HEK293T (cell line): Measurements from ENCODE around the gene MPRIP.

Experiments used
- CTCF ChIA-PET: fragments of 350-600 bp; formaldehyde crosslinking; extraction: SDS; loops from one replicate; lab custom pipeline; 2021; ENCODE audit warnings: antibody characterized with exemption, inconsistent platforms; lab: Yijun Ruan, JAX
- POLR2A ChIA-PET: fragments of 350-600 bp; formaldehyde crosslinking; extraction: SDS; loops from one replicate; lab custom pipeline; 2020; ENCODE audit warnings: antibody characterized with exemption, inconsistent platforms; lab: Yijun Ruan, JAX
- DNase-seq: peaks from one replicate; pipeline ENCODE4 v3.0.0; 2012; ENCODE audit warnings: mixed read lengths; ENCODE audit errors: extremely low spot score
- ARNT ChIP-seq: fragments of 450-650 bp; IDR thresholded peaks from 2 replicates; pipeline ENCODE4 v1.6.1; 2017; ENCODE audit warnings: mild to moderate bottlenecking
- BHLHE40 ChIP-seq: fragments of 450-650 bp; IDR thresholded peaks from 2 replicates; pipeline ENCODE4 v1.6.1; 2016; ENCODE audit warnings: mild to moderate bottlenecking, moderate library complexity, borderline replicate concordance
- CTBP1 ChIP-seq: fragments of 450-650 bp; IDR thresholded peaks from 2 replicates; pipeline ENCODE4 v1.6.1; 2016; ENCODE audit warnings: borderline replicate concordance
- ELF4 ChIP-seq: fragments of 450-650 bp; IDR thresholded peaks from 2 replicates; pipeline ENCODE4 v1.6.1; 2017; ENCODE audit warnings: antibody characterized with exemption
- FOXA1 ChIP-seq: fragments of 450-650 bp; IDR thresholded peaks from 2 replicates; pipeline ENCODE4 v1.6.1; 2016; ENCODE audit warnings: mild to moderate bottlenecking
- FOXK2 ChIP-seq: fragments of 450-650 bp; IDR thresholded peaks from 2 replicates; pipeline ENCODE4 v1.6.1; 2016; ENCODE audit warnings: mild to moderate bottlenecking
- FOXM1 ChIP-seq: fragments of 450-650 bp; IDR thresholded peaks from 2 replicates; pipeline ENCODE4 v1.6.1; 2017; ENCODE audit warnings: mild to moderate bottlenecking, borderline replicate concordance
- HDGF ChIP-seq: fragments of 450-650 bp; IDR thresholded peaks from 2 replicates; pipeline ENCODE4 v1.6.1; 2017; ENCODE audit warnings: antibody characterized with exemption, borderline replicate concordance
- L3MBTL2 ChIP-seq: fragments of 450-650 bp; conservative IDR thresholded peaks from 2 replicates; pipeline ENCODE4 v1.6.1; 2016; ENCODE audit warnings: mild to moderate bottlenecking
- LEF1 ChIP-seq: fragments of 450-650 bp; IDR thresholded peaks from 2 replicates; pipeline ENCODE4 v1.6.1; 2017; ENCODE audit warnings: mild to moderate bottlenecking, borderline replicate concordance
- NFRKB ChIP-seq: fragments of 450-650 bp; IDR thresholded peaks from 2 replicates; pipeline ENCODE4 v1.6.1; 2016; ENCODE audit warnings: mild to moderate bottlenecking, moderate library complexity
- SP1 ChIP-seq: fragments of 450-650 bp; IDR thresholded peaks from 2 replicates; pipeline ENCODE4 v1.6.1; 2017
- SUZ12 ChIP-seq: fragments of 450-650 bp; IDR thresholded peaks from 2 replicates; pipeline ENCODE4 v1.6.1; 2016; ENCODE audit warnings: mild to moderate bottlenecking
- TARDBP ChIP-seq: fragments of 450-650 bp; IDR thresholded peaks from 2 replicates; pipeline ENCODE4 v1.6.1; 2016
- ZNF384 ChIP-seq: fragments of 450-650 bp; IDR thresholded peaks from 2 replicates; pipeline ENCODE4 v1.6.1; 2016
- TF ChIP-seq, protein P1 (sequence below): fragments of 450-650 bp; IDR thresholded peaks from 2 replicates; pipeline ENCODE4 v1.6.1; 2016

Gene MPRIP

DNA sequence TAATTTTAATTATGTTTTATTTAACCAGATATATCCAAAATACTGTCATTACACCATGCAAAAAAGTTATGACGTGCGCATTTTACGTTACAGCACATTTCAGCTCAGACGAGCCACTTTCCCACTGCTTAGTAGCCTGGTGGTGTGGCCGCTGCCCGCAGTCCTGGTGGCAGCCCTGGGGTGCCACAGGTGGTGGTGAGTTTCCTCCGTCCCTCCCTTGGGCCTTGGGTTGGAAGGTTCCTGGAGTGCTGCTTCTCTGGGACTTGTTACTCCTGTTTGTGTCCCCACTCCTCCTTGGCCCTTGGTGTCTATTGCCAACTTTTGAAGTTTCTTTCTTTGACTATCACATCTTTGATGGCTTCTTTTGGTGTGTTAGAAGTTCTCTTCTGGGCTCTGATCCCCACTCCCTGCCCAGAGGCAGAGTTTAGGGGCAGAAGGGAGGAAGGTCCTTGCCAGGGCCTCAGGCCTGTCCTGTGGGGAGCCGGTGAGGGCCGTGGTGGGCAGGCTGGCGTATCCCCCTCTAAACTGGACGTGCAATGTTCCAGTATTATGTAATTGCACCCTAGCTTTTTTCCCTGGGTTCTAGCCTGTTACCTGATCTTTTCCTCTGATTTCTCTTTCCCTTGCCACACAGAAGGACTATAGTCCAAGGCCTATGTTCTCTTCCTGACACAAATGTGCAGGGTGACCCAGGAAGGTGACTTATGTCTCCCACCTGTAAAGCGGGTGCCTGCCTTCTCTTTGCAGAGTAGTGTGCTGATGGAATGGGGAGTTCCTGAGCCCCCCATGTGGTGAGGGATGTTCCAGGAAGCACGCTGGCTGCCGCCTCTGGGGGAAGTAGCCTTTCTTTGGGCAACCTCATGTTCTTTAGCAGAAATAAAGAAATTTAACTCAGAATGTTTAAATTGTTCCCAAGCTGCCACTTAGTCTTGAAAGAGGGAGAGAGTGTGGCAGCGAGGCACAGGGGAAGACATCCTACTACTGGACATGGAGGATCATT is 8.4 kb downstream of the MPRIP start:
- POLR2A ChIA-PET: interaction anchor here (0.6 kb wide), 1 partner anchor 17 kb away, joined by 4 read pairs; no protein-coding TSS in a partner anchor
- CTCF ChIA-PET: interaction anchor here (1.0 kb wide), 1 partner anchor 59 kb away, joined by 3 read pairs; no protein-coding TSS in a partner anchor
- DNase-seq: no peak
- TF ChIP-seq SP1 (no peak), CTBP1 (no peak), HDGF (no peak), FOXA1 (no peak), ARNT (no peak), BHLHE40 (no peak), FOXK2 (no peak), ELF4 (no peak)
- TF ChIP-seq, protein P1, sequence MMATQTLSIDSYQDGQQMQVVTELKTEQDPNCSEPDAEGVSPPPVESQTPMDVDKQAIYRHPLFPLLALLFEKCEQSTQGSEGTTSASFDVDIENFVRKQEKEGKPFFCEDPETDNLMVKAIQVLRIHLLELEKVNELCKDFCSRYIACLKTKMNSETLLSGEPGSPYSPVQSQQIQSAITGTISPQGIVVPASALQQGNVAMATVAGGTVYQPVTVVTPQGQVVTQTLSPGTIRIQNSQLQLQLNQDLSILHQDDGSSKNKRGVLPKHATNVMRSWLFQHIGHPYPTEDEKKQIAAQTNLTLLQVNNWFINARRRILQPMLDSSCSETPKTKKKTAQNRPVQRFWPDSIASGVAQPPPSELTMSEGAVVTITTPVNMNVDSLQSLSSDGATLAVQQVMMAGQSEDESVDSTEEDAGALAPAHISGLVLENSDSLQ: no peak

DNA sequence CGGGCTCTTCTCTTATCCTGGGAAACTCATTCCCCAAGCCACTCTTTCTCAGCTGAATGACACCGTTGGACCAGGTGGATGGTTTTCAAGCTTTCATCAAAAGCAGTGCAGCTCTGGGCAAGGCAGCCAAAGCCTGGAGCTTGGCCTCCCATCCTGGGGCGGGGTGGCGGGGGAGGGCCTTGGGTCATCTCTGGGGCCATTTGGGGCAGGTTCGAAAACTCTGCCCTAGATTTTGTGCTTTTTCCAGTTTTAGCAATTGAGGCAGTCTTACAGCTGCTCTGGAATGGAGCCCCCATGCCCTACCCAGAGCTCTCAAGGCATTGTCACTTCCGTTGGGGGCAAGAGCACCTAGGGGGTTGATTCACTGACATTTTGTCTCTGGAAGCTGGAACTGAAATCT is 9.1 kb downstream of the MPRIP start:
- ChIA-PET CTCF (no interaction called here), POLR2A (interaction anchor here (1.2 kb wide), 1 partner anchor 10 kb away, joined by 5 read pairs; no protein-coding TSS in a partner anchor)
- TF ChIP-seq FOXK2: no peak
- no peak for TF ChIP-seq FOXA1
- no peak for TF ChIP-seq FOXM1
- no peak for TF ChIP-seq LEF1
- no peak for TF ChIP-seq HDGF
- no peak for TF ChIP-seq ZNF384
- no peak for TF ChIP-seq L3MBTL2
- no peak for TF ChIP-seq SUZ12
- TF ChIP-seq ARNT: no peak
- no peak for TF ChIP-seq ELF4
- no peak for TF ChIP-seq TARDBP
- TF ChIP-seq CTBP1: no peak
- no peak for TF ChIP-seq NFRKB
- TF ChIP-seq SP1: no peak
- TF ChIP-seq, protein P1: no peak
- no peak for TF ChIP-seq BHLHE40
- no peak for DNase-seq

DNA sequence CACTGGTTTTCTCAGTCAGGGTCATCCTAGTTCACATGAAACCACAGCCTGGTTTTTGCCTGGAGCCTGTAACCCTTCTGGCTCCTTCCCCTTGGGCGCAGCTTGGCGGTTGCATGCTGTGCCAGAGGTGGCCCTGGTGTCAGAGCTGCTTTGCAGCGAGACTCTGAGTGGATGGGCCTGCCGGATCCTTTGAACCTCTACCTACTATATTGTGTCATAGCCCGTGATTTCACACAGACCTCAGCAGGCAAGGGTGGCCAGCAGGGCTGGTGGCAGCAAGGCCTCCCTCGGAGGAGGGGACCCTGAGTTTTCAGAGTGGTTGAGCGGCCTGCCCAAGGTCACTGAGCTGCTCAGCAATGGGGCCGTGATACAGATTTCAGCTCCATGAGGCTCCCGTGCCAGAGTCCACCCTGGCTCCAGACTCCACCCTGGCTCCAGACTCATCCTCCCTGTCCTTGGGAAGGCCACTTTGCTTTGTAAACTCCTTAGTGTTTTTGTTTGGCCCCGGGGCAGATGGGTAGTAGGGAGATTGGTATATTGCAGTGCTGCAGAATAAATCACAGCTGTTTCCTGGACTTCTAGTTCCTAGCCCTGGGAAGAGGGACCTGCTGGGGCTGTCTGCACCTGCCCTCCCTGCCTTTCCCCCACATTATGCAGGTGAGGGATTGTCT is 9.7 kb downstream of the MPRIP start:
- no peak for DNase-seq
- ChIA-PET POLR2A (interaction anchor here (0.6 to 1.2 kb wide), 2 partner anchors 11 to 1131 kb away, joined by 3 to 5 read pairs; partner anchors contain the start of gene ALKBH5), CTCF (no interaction called here)
- TF ChIP-seq, protein P1: no peak
- no peak for TF ChIP-seq SUZ12
- TF ChIP-seq TARDBP: no peak
- TF ChIP-seq ZNF384: no peak
- TF ChIP-seq CTBP1: no peak
- no peak for TF ChIP-seq L3MBTL2
- TF ChIP-seq LEF1: no peak
- no peak for TF ChIP-seq ARNT
- no peak for TF ChIP-seq SP1
- no peak for TF ChIP-seq HDGF
- TF ChIP-seq BHLHE40: no peak

DNA sequence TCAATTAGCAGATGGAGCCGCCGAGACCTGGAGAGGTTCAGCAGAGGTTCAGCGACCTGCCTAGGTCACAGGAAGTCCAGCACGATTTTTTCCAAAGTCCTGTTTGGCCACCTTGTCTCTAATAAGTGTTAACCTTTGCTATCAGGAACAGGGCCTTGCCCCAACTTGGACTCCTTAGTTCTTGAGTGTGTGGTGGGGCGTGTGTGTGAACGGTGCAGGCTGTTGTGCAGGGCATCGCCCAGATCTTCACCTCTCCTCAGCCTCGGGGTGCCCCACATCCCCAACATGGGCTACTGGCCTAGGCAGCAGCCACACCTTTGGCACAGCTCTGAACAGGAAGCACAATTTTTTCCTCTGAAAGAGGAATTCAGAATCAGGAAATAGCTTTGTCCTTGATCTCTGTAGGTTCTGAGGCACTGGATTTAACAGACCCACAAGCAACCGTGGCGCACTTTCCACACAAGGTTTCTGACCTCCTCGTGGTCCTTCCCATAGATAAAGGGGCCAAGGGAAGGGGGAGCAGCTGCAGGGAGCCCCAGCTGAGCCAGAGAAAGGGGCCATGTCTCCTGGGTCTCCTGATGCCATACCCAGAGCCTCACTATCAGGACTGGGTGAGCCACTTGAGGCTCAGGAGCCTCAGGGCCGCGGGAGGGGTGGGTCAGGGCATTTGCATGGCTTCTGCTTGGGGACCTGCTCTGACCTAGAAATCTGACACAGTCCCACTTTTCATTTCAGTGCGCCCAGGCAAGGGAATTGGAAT is 10.4 kb downstream of the MPRIP start:
- DNase-seq: no peak
- POLR2A ChIA-PET: interaction anchor here (0.6 to 1.9 kb wide), 3 partner anchors 10 to 1131 kb away, joined by 3 to 7 read pairs (median 5); partner anchors contain the start of genes ALKBH5 and MPRIP
- TF ChIP-seq SUZ12 (no peak), FOXA1 (no peak), L3MBTL2 (no peak)
- CTCF ChIA-PET: no interaction called here
